ENCODE results near the gene NELL2.

GRCh38 chr12:44581642-44582242 is 294.4 kb downstream of the NELL2 start:
- TF ChIP-seq FOXP2 (optimal IDR thresholded peaks at IDR 0.05; ENCODE audit: control extremely low read depth, extremely low read length, insufficient read depth) (no peak), EZH2 (IDR thresholded peaks at IDR 0.05) (no peak)

All from SK-N-MC (cell line).